GM19328 (cell line): ENCODE results near the gene GOPC.
"Not testable (repeated sequence)": the region's sequence is repeated elsewhere in the genome, so short reads cannot be mapped to it uniquely, and the experiment has no call there.

ENCODE experiments used
- ATAC-seq: cut with Tn5 transposase; IDR thresholded peaks from one replicate; pipeline ENCODE4 v1.9.1; 2021; ENCODE audit warnings: mild to moderate bottlenecking, moderate library complexity; ENCODE audit not compliant: unreplicated experiment

The GOPC gene

DNA sequence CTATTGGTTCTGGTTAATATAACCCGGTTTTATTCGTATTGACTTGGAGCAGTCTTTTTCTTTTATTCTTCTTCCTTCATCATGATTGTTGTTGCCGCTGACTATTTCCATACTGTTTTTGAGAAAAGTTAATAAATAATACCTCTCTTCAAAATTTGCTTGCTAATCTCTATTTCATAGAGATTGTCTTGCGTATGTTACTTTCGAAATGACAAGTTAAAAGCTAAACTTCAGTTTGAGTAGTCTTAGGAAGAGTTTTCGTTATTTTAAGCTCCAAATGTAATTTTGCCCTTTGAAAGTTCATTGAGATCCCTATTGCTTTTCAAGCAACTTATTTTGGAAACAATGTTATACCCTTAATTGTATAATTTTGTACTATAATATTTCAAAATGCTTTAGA lies 83.4 kb downstream of the GOPC start:
- no peak for ATAC-seq

DNA sequence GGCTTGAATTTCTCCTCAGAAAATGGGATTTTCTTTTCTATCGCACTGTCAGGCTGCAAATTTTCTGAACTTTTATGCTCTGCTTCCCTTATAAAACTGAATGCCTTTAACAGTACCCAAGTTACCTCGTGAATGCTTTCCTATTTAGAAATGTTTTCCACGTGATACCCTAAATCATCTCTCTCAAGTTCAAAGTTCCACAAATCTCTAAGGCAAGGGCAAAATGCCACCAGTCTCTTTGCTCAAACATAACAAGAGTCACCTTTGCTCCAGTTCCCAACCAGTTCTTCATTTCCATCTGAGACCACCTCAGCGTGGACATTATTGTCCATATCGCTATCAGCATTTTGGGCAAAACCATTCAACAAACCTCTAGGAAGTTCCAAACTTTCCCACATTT lies 84.3 kb downstream of the GOPC start:
- not testable (repeated sequence) for ATAC-seq

DNA sequence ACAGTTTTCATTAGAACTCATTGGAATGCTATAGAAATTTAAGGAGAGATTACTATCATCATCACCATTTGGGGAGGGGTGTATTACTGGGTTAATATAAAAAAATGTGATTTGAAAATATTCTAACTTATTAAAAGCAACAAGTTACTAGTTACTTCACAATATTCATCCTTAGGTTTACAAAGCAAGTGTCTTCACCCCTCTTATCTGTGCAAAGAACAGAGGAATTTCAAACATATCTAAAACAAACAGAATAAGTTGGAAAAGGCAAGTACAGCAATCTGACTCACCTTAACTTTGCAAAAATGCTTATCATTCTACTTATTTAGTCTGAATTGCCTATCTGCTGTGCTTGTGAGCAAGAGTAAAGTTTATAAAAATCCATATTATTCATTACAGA lies 87.0 kb downstream of the GOPC start:
- no peak for ATAC-seq

GRCh38 chr6:117514655-117515054 lies 87.7 kb downstream of the GOPC start:
- ATAC-seq: no peak

GRCh38 chr6:117513778-117514365 lies 88.4 kb downstream of the GOPC start:
- no peak for ATAC-seq

DNA sequence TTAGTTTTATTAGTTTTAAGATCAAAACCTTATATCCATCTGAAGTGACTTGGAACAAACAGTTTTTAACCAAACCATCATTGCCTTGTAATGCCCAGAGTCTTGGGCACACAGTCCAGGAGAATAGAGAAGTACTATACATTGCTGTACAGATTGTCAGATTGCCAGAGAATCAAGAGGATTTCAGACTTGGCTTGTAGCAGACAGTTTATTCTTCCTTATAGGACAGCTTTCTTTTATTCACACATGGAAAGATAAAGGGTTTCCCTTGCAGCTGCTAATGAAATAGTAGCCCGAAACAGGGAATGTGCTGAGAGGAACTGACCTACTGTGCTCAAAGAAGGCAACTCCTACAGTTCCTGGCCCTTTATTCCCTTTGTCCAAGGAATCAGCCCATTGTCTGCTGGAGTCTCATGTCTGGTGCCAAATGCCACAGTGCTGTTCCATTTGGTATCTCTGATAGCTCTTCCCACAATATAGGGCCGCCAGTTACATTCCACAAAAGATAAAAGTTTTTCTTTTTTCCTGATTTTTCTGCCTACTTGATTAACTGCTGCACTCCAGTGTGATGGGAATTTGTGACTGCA lies 89.2 kb downstream of the GOPC start:
- no peak for ATAC-seq

GRCh38 chr6:117512056-117512828 lies 90.1 kb downstream of the GOPC start:
- no peak for ATAC-seq
